Left kidney (tissue), 2 donors: ENCODE measurements around the gene ADAM22. TPM values are rescaled to one million over a fixed set of nuclear protein-coding genes. Genes with fewer than 3 reads are reported as not detected.
A peak's percentile ranks its signal among the peaks of the same experiment; 100 is the strongest.

Source experiments
- DNase-seq: peaks from one replicate; pipeline ENCODE4 v3.0.0-alpha.2; 2013
- polyA plus RNA-seq: library from polyadenylated mRNA; unstranded; fragments of 120-200 nt; gene quantifications from one replicate; pipeline ENCODE4 v1.2.1, GENCODE V29; 2013; ENCODE audit not compliant: insufficient read length

The ADAM22 gene
- polyA plus RNA-seq, 1 donor: 14.2 TPM

- no peak for DNase-seq
Observed at GRCh38 chr7:88104732-88105131, 170.7 kb downstream of the ADAM22 start.

DNA sequence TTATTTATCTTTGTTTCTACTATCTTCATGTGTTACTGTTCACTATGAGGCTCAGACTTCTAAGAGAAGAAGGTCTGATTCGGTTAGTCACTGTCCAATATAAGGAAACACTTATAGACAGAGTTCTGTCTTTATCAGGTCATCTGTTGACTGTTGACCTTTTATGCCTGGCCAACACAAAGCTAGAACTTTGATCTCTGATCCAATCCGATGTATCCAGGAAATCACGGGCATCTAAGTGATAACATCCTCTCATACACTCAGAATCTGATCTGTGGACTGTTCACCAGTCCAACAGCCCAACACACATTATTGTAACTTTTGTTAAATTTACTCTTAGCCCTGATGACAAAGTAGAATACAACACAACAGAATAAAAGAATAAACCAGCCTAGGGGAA, 171.2 kb downstream of the ADAM22 start:
- no peak for DNase-seq

GRCh38 chr7:88106434-88106833, 172.4 kb downstream of the ADAM22 start:
- no peak for DNase-seq

- no peak for DNase-seq
Observed at GRCh38 chr7:88109612-88110011, 175.6 kb downstream of the ADAM22 start.

GRCh38 chr7:88111140-88111743, 177.2 kb downstream of the ADAM22 start:
- no peak for DNase-seq

DNA sequence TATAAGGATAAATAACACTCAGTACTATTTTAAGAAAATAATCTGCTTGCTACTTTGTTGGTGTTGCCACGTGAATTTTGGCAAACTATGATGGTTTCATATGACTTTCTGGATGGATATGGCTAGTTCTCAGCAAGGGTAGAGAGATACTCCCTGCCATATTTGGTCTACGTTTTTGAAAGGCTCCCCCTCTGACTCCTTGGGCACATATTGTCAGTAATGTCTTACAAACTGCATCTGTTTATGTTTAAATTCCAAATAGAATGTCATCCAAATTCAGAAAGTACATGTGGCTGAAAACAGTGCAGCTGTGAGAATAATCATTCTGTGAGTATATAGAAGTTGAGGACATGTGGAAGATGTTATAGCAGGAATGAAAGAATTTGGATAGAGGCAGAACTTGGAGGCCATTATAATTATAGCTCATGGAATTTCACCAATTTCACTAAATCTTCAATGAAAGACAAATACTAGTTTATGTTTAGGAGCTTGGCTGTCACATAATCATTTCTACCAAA, 178.0 kb downstream of the ADAM22 start:
- no peak for DNase-seq

DNA sequence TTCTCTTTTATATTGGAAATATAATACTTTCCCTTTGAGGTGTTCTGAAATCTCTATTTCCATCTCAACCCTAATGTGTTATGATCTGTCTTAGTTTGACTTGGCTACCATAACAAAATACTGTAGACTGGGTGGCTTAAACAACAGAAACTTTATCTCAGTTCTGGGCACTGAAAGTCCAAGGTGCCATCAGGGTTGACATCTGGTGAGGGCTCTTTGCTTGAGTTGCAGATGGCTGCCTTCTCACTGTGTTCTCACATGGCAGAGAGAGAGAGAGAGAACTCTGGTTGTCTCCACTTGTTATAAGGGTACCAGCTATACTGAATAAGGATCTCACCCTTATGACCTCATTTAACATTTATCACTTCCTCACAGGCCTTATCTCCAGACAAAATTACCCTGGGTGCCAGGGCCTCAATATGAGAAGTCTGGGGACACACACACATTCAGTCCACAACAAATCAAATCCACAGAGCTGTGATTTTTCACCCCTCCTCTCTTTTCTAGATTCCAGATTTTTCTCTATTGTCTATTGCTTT, 181.3 kb downstream of the ADAM22 start:
- DNase-seq: no peak

DNA sequence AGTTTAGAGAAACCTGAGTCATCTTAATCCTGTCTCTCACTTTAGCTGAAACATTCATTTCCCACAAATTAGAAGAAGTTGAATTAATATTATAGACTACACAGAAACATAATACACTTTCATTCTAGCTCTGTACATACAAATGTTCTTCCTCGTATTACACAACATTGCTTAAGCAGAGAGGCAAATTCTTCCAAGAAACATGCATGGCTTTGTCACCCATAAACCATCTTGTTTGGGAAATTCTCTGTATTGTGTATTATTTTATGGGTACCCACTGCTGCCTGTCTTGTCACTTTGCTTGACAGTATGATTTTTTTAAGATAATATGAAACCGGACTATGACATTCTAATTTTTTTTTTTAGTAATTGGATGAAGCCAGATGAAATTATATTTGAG, 181.8 kb downstream of the ADAM22 start:
- DNase-seq: no peak

- no peak for DNase-seq
Observed at GRCh38 chr7:88116235-88116795, 182.3 kb downstream of the ADAM22 start.

GRCh38 chr7:88117325-88117724, 183.3 kb downstream of the ADAM22 start:
- no peak for DNase-seq

DNA sequence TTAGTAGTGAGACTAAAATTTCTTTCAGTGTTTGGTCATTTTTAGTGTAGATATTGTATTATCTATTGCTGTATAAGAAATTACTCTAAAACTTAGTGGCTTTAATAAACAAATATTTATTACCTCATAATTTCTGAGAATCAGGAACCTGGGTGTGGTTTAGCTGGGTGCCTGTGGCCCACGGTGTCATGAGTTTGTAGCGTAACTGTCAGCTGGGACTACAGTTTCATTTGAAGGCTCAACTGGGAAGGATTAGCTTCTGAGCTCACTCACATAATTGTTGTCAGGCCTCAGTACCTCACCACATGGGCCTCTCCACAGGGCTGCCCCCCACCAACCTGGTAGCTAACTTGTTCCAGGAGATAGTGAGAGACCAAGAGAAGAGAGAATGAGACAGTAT, 187.3 kb downstream of the ADAM22 start:
- DNase-seq: no peak

GRCh38 chr7:88127637-88128290, 193.7 kb downstream of the ADAM22 start:
- DNase-seq: no peak

- DNase-seq: no peak
Observed at GRCh38 chr7:88132725-88133124, 198.7 kb downstream of the ADAM22 start.

DNA sequence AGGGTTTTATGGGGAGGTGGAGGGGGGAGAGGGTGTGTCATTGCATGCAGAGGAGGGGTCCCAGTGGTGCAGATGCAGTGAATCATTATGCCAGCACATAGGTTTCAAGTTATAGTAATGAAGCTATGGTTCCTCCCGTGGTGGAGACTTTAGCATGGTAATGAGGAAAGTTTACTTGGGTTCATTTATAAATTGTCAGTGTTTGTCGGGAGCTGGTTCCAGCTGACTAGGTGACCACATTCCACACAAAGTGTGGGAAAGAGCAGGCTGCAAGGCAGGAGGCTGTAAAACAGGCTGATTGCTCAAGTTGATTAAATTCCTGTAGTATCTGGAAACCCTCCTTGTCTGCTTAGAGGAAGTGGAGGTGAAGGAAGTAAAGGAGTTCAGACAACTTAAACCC, 206.9 kb downstream of the ADAM22 start:
- DNase-seq: peak; percentile 66

GRCh38 chr7:88141479-88141878, 207.4 kb downstream of the ADAM22 start:
- DNase-seq: no peak

DNA sequence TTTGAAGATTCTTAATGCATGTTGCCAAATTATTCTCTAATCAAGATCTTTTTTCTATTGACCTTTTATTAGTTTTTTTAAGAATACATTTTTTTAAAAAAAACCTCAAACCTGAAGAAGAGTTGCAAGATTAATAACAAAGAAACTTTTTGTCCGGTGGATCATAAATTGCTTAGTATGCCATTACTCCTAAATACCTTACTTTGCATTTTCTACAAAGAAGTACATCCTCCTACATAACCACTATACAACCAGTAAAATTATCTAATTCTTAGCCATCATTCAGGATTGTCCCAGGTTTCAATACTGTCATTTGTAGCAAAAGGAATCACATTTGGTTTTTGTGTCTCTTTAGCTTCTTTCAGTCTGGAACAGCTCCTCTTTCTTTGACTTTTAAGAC, 207.9 kb downstream of the ADAM22 start:
- no peak for DNase-seq

- DNase-seq: no peak
Observed at GRCh38 chr7:88146616-88147015, 212.6 kb downstream of the ADAM22 start.

- DNase-seq: no peak
Observed at GRCh38 chr7:88147341-88147740, 213.3 kb downstream of the ADAM22 start.

GRCh38 chr7:88147949-88148348, 213.9 kb downstream of the ADAM22 start:
- DNase-seq: no peak

- no peak for DNase-seq
Observed at GRCh38 chr7:88150033-88150432, 216.0 kb downstream of the ADAM22 start.

- no peak for DNase-seq
Observed at GRCh38 chr7:88151119-88151790, 217.2 kb downstream of the ADAM22 start.

DNA sequence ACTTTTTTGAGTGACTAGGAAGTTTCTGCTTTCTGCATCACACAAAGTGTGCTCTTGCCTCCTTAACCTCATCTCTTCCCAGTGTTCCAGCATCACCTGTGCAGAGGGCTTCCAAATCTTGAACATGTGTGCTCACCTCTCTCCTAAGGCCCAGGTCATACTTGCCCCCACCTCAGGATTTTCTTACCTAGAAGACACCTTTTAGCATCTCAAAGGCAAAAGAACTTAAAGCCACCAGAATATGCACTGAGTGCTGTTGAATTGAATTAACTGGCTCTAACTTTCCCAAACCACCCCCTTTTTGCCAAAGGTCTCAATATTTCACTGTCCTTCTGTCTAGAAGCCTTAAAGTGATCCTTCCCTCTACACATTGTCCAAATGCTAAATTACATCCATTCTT, 219.3 kb downstream of the ADAM22 start:
- no peak for DNase-seq

DNA sequence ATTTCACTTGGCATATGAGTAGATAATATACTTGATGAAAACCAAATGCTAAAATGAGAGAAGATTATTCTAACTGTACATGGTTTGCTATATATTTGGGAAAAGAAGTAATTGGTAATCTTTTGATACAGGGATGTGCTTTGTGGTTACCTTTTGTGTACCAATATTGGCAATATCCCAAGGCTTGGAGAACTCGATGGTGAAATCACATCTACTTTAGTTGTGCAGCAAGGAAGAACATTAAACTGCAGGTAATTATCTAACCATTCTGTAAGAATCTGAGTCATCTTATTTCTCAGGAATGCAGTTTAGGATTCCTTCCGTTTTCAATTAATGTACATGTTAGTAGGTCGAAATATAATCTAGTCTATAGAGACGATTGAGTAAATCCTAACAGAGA, 221.7 kb downstream of the ADAM22 start:
- no peak for DNase-seq
